NT2/D1 (cell line): ENCODE data around the gene TNNT2.

Source experiments
- SUZ12 ChIP-seq: IDR thresholded peaks from 2 replicates; pipeline ENCODE4 v1.6.1; 2011; ENCODE audit not compliant: insufficient read length, insufficient read depth; ENCODE audit errors: extremely low read depth
- ZNF274 ChIP-seq: IDR thresholded peaks from 2 replicates; pipeline ENCODE4 v1.6.1; 2011; ENCODE audit warnings: mild to moderate bottlenecking, low read depth, low read length

- TF ChIP-seq ZNF274 (no peak), SUZ12 (no peak)
Observed at GRCh38 chr1:201358596-201358995, 18.9 kb downstream of the TNNT2 start.
